WTC11 (cell line): Measurements from ENCODE around the gene RIN1.
"Not testable (repeated sequence)": the region's sequence is repeated elsewhere in the genome, so short reads cannot be mapped to it uniquely, and the experiment has no call there.

Source experiments
- GABPB1 ChIP-seq: sonication (generic); formaldehyde crosslinking; IDR thresholded peaks from 2 replicates; pipeline ENCODE4 v1.8.1; 2023; ENCODE audit warnings: mild to moderate bottlenecking, missing genetic modification reagents
- ZBTB21 ChIP-seq: sonication (generic); formaldehyde crosslinking; IDR thresholded peaks from 2 replicates; pipeline ENCODE4 v1.8.1; 2023; ENCODE audit warnings: mild to moderate bottlenecking, missing genetic modification reagents, borderline replicate concordance
- ZNF138 ChIP-seq: sonication (generic); formaldehyde crosslinking; conservative IDR thresholded peaks from 2 replicates; pipeline ENCODE4 v1.8.1; 2022; ENCODE audit warnings: mild to moderate bottlenecking, moderate library complexity, missing genetic modification reagents
- TF ChIP-seq, protein P1 (sequence below): fragments of 250-450 bp; sonication (Bioruptor Pico); IDR thresholded peaks from 2 replicates; pipeline ENCODE4 v1.9.0; 2021; ENCODE audit warnings: mild to moderate bottlenecking
- TF ChIP-seq, protein P2 (sequence below): fragments of 200-600 bp; IDR thresholded peaks from 2 replicates; pipeline ENCODE4 v1.8.0; 2022; ENCODE audit warnings: antibody characterized with exemption

DNA sequence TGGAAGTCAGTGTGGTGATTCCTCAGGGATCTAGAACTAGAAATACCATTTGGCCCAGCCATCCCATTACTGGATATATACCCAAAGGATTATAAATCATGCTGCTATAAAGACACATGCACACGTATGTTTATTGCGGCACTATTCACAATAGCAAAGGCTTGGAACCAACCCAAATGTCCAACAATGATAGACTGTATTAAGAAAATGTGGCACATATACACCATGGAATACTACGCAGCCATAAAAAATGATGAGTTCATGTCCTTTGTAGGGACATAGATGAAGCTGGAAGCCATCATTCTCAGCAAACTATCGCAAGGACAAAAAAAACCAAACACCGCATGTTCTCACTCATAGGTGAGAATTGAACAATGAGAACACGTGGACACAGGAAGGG, 15.5 kb downstream of the RIN1 start:
- TF ChIP-seq, protein P1, sequence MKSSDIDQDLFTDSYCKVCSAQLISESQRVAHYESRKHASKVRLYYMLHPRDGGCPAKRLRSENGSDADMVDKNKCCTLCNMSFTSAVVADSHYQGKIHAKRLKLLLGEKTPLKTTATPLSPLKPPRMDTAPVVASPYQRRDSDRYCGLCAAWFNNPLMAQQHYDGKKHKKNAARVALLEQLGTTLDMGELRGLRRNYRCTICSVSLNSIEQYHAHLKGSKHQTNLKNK: not testable (repeated sequence)
- not testable (repeated sequence) for TF ChIP-seq GABPB1; ZBTB21 (CRISPR knock-in tag); ZNF138 (CRISPR knock-in tag)
- TF ChIP-seq, protein P2, sequence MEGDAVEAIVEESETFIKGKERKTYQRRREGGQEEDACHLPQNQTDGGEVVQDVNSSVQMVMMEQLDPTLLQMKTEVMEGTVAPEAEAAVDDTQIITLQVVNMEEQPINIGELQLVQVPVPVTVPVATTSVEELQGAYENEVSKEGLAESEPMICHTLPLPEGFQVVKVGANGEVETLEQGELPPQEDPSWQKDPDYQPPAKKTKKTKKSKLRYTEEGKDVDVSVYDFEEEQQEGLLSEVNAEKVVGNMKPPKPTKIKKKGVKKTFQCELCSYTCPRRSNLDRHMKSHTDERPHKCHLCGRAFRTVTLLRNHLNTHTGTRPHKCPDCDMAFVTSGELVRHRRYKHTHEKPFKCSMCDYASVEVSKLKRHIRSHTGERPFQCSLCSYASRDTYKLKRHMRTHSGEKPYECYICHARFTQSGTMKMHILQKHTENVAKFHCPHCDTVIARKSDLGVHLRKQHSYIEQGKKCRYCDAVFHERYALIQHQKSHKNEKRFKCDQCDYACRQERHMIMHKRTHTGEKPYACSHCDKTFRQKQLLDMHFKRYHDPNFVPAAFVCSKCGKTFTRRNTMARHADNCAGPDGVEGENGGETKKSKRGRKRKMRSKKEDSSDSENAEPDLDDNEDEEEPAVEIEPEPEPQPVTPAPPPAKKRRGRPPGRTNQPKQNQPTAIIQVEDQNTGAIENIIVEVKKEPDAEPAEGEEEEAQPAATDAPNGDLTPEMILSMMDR: not testable (repeated sequence)
